Stimulated activated naive CD8-positive, alpha-beta T cell treated with anti-CD3 and anti-CD28 coated beads, Interleukin-15, Interleukin-2, amounts not matched to agents 100 U/mL and 50 U/mL, for 24 hours (primary cell): ENCODE results near the gene MFAP1.
A peak's percentile ranks its signal among the peaks of the same experiment; 100 is the strongest.
"Not testable (repeated sequence)": the region's sequence is repeated elsewhere in the genome, so short reads cannot be mapped to it uniquely, and the experiment has no call there.

Experiments used
- ATAC-seq: fragments of 150-1000 bp; cut with Tn5 transposase; one replicate; pipeline ENCODE4 v1.10.0; 2021
- DNase-seq: peaks from one replicate; pipeline ENCODE4 v3.0.0; 2021

MFAP1 gene

GRCh38 chr15:43821505-43821904 lies 3.0 kb downstream of the MFAP1 start:
- no peak for DNase-seq
- ATAC-seq = no peak

DNA sequence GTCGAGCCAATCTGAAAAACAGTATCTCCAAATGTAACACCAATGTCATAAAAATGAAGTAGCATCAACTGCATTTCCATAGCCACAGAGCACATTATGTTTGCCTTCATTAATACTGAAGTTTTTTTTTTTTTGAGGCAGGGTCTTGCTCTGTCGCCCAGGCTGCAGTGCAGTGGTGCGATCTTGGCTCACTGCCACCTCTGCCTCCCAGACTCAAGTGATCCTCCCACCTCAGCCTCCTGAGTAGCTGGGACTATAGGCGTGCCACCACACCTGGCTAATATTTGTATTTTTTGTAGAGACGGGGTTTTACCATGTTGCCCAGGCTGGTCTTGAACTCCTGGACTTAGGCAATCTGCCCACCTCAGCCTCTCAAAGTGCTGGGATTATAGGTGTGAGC lies 9.4 kb downstream of the MFAP1 start:
- DNase-seq, ATAC-seq: not testable (repeated sequence)

DNA sequence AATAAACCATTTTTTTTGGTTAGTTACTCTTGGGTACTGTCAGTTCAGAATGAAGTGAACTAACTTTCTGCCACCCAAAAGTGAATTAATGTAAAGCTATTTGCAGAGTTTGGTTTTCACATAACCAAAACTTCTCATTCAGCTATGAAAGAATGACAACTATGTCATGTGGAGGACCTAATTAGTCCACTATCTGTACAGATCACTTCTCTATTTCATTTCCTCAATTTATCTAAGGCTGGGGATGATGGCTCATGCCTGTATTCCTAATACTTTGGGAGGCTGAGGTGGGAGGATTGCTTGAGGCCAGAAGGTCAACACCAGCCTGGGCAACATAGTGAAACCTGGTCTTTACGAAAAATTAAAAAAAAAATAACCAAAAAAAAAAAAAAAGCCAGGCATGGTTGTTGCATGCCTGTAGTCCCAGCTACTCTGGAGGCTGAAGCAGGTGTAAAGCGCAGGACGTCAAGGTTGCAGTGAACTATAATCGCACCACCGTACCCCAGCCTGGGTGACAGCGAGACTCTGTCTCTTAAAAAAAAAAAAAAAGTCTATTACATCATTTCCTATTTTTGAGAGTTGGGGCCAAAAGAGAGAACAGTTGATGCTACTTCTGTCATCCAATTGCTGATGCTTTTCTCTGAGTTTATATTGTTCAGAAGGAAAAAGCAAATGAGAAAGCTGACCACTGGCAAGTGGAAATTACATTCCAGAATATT lies 15.4 kb downstream of the MFAP1 start:
- ATAC-seq = peak; percentile 9

DNA sequence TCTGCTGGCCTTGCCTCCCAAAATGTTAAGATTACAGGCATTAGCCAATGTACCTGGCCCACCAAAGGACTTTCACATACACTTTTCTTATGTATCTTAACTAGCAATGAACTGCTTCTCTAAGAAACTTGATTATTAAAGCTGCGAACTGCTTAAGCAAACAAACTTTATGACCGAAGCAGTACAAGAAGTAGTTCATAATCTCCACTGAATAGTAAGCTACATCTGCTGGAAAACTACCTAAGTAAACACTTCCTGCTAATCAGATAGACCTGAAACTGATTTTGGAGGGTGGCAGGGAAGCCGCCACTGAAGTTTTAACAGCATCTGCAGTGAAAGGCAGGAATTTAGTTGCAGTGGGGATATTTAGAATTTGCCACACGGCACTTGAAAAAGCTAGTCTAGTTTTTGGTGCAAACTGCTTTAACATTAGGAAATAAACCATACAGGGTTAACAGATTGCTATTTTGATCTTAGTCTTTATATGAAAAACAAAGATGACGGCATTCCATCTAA lies 16.0 kb downstream of the MFAP1 start:
- ATAC-seq = no peak
- no peak for DNase-seq

More for the DNA sequence above, 15.4 kb downstream of the MFAP1 start:
- no peak for DNase-seq

DNA sequence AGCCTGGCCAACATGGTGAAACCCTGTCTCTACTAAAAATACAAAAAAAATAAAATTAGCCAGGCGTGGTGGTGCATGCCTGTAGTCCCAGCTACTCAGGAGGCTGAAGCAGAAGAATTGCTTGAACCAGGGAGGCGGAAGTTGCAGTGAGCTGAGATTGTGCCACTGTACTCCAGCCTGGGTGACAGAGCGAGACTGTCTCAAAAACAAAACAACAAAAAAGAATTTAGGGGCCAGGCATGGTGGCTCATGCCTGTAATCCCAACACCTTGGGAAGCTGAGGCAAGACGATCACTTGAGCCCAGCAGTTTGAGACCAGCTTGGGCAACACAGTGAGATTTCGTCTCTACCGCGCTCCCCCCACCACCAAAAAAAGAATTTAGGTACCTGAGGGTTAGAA lies 21.8 kb downstream of the MFAP1 start:
- not testable (repeated sequence) for ATAC-seq

GRCh38 chr15:43800286-43801141 lies 24.0 kb downstream of the MFAP1 start, which contains the start of gene HYPK:
Gene HYPK, plus strand, starts transcription at chr15:43800599. Its CDS starts 24 bp downstream, at chr15:43800623.
- peak; percentile 97 for ATAC-seq
- DNase-seq = peak; percentile 91

More for the DNA sequence above, 21.8 kb downstream of the MFAP1 start:
- DNase-seq = not testable (repeated sequence)

GRCh38 chr15:43799945-43800285 lies 24.6 kb downstream of the MFAP1 start, which contains the start of gene SERINC4:
Gene SERINC4, minus strand, starts transcription at chr15:43800220. Its CDS starts 234 bp downstream, at chr15:43799986.
- ATAC-seq = no peak

DNA sequence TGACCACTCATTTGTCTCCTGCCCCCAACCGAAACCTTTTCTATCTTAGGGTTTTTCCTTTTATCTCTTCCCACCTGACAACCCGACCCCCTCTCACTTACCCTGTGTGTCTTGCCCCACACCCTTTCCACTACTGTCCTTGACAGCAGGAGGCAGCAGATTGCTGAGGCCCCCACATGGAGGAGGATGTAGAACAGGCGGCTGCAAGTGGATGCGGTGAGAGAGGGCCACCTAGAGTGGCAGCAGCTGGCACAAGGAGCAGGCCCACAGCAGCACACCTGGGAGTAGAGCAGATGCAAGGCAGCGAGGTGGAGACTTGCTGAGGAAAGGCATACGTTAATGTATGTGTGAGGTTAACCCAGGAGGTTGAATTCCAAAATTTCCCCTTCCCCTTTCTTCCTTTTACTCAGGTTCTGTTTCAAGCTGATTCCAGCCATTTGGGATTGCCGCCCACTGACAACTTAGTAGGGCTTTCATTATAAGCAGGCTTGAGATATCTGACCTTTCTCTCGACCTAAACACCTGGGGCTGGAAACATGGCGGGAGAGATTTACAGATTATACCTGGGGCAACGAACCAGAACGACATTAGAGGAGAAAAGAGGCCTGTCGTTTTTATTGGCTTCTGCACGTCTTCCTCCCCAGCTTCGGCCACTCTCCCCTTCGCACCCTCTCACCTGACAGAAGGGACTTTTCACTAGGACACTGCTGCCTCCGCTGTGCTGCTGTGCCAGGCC lies 25.1 kb downstream of the MFAP1 start:
- ATAC-seq (no peak), DNase-seq (no peak)

More at GRCh38 chr15:43799945-43800285, 24.6 kb downstream of the MFAP1 start, which contains the start of gene SERINC4:
- DNase-seq = no peak

DNA sequence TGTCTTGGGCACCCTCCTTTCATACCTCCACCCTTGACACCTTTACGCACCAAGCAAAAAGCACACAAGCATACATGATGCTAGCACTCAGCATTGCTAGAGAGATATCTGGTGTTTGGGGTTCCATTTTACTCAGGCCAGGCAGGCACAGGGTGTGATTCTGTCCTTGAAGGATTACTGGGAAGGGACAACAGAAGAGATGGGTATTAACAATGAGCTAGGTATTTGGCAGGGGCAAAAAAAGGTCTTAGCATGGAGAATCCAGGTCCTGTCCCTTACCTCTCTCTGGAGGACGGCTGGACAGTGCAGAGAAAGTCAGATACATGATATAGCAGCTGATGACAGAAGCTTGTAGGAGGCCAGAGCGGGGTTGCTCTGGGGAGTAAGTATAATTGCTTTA lies 27.9 kb downstream of the MFAP1 start:
- ATAC-seq (no peak), DNase-seq (no peak)

DNA sequence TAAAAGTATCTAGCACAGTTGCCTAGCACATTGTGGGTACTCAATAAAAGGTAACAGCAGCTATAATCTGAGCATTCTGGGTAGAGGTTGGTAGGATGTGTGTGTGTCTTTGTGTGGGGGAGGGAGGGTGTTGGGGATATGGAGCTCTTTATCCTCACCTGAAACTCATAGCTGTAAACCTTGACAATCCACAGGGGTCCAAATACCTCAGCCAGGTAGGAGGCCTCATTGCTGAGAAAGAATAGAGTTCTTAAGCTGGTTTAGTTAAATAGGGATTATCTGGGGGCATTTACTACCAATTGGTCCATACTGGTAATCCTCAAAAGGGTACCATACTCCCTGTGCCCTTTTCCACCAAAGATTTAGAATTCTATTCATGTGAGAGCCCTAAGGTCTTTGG lies 28.5 kb downstream of the MFAP1 start:
- DNase-seq (no peak), ATAC-seq (no peak)

GRCh38 chr15:43795197-43795596 lies 29.3 kb downstream of the MFAP1 start:
- DNase-seq (no peak), ATAC-seq (no peak)

- ATAC-seq (no peak), DNase-seq (no peak)
Measured at GRCh38 chr15:43794269-43795037, 30.0 kb downstream of the MFAP1 start.

- DNase-seq (no peak), ATAC-seq (no peak)
Measured at GRCh38 chr15:43793647-43794046, 30.8 kb downstream of the MFAP1 start.

DNA sequence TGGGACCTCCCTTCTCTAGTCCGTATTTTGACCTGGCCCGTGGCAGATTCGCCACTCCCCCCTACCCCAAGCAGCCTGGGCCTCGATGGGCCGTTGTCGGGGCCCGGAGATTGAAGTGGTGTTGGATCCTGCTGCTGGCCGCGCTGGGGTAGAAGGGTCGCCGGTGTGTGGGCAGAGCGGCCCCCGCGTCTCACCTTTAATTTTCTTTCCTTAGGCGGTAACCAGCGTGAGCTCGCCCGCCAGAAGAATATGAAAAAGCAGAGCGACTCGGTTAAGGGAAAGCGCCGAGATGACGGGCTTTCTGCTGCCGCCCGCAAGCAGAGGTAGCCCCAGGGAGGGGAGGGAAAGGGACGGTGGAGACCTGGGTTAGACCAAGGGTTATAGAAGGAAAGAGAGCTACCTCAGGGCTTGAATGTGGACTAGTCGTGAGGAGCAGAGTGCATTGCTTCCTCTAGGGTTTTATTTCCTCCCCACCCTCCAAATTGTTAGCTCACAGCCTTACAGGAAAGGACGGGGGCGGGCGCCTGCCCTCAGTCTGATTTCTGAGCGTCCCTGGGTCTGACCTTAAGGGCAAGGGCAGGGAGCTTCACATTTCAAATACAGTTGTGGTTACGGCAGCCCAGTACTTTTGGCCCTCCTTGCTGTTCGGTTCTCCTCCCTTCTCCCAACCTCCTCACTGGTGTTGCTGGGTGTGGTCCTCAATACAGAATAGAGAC lies 31.6 kb downstream of the MFAP1 start:
- no peak for ATAC-seq

GRCh38 chr15:43791993-43792760 lies 32.3 kb downstream of the MFAP1 start, which contains the start of gene SERF2:
Gene SERF2, plus strand, starts transcription at chr15:43792320. Its CDS starts 57 bp downstream, at chr15:43792377.
- ATAC-seq (peak; percentile 96), DNase-seq (peak; percentile 100)

More for the DNA sequence above, 31.6 kb downstream of the MFAP1 start:
- peak; percentile 55 for DNase-seq

GRCh38 chr15:43789409-43789808 lies 35.1 kb downstream of the MFAP1 start:
- ATAC-seq (no peak), DNase-seq (no peak)

- DNase-seq (no peak), ATAC-seq (no peak)
Measured at GRCh38 chr15:43779016-43779415, 45.5 kb downstream of the MFAP1 start.

DNA sequence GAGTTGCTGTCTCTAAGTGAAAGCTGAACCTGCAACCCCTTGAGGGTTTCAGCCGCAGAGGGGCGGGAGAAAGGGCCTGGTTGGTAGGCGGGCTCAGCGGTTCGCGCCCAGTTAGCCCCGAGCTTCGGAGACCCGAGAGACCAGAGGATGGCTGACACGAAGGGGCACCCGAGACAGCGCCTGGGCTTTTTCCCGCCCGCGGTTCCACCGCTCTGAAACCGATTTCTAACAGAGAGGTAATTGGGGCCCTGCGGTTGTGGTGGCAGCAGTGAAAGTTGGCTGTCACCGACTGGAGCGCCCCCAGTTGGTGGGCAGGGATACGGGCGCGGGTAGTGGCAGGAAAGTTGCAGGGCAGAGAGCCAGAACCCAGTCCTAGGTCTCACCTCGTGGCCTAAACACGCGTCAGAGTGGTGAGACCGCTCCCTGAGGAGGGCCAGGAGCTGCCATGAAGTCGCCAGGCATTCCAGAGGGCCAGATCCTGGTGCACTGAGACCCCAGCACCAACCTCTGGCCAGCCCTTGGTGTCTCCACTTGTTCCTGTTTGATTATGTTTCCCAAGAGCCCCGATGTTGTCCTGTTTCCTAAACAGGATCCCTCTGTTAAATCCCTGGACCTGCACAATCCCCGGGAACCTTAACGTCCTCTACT lies 47.1 kb downstream of the MFAP1 start:
- ATAC-seq = peak; percentile 90

GRCh38 chr15:43776718-43777266 lies 47.7 kb downstream of the MFAP1 start, which contains the start of gene ELL3:
Gene ELL3, minus strand, starts transcription at chr15:43776966. Its CDS starts 65 bp downstream, at chr15:43776901.
- ATAC-seq (peak; percentile 68), DNase-seq (peak; percentile 85)

More for the DNA sequence above, 47.1 kb downstream of the MFAP1 start:
- DNase-seq = peak; percentile 92
